ENCODE data around the gene TMEM184A. TPM values are rescaled to one million over a fixed set of nuclear protein-coding genes. Genes with fewer than 3 reads are reported as not detected.

TMEM184A gene
- total and polyA plus RNA-seq, 2 of the 13 experiments (the other 11 are each of a cell fraction or from before 2014, with no cell fraction given), result 9.5 to 20.4 TPM

- TF ChIP-seq ZNF432 (CRISPR knock-in tag; IDR thresholded peaks at IDR 0.05; ENCODE audit: borderline replicate concordance), result no peak
- TF ChIP-seq, protein P1, sequence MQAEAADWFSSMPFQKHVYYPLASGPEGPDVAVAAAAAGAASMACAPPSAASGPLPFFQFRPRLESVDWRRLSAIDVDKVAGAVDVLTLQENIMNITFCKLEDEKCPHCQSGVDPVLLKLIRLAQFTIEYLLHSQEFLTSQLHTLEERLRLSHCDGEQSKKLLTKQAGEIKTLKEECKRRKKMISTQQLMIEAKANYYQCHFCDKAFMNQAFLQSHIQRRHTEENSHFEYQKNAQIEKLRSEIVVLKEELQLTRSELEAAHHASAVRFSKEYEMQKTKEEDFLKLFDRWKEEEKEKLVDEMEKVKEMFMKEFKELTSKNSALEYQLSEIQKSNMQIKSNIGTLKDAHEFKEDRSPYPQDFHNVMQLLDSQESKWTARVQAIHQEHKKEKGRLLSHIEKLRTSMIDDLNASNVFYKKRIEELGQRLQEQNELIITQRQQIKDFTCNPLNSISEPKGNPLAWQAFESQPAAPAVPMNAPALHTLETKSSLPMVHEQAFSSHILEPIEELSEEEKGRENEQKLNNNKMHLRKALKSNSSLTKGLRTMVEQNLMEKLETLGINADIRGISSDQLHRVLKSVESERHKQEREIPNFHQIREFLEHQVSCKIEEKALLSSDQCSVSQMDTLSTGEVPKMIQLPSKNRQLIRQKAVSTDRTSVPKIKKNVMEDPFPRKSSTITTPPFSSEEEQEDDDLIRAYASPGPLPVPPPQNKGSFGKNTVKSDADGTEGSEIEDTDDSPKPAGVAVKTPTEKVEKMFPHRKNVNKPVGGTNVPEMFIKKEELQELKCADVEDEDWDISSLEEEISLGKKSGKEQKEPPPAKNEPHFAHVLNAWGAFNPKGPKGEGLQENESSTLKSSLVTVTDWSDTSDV (CRISPR knock-in tag; IDR thresholded peaks at IDR 0.05), result no peak
- no peak for TF ChIP-seq ZNF75D (CRISPR knock-in tag; IDR thresholded peaks at IDR 0.05; ENCODE audit: borderline replicate concordance)
- no peak for TF ChIP-seq ZNF550 (CRISPR knock-in tag; IDR thresholded peaks at IDR 0.05; ENCODE audit: borderline replicate concordance)
- TF ChIP-seq MAX (IDR thresholded peaks at IDR 0.05), result no peak
- TF ChIP-seq KLF12 (CRISPR knock-in tag; IDR thresholded peaks at IDR 0.05; ENCODE audit: borderline replicate concordance), result no peak
- TF ChIP-seq ZC3H4 (CRISPR knock-in tag; IDR thresholded peaks at IDR 0.05; ENCODE audit: borderline replicate concordance), result no peak
- no peak for TF ChIP-seq ATM (IDR thresholded peaks at IDR 0.05; ENCODE audit: borderline replicate concordance)
- no peak for TF ChIP-seq SCMH1 (CRISPR knock-in tag; IDR thresholded peaks at IDR 0.05; ENCODE audit: borderline replicate concordance)
- no peak for TF ChIP-seq BATF2 (CRISPR knock-in tag; IDR thresholded peaks at IDR 0.05)
- no peak for TF ChIP-seq ZNF546 (CRISPR knock-in tag; conservative IDR thresholded peaks at IDR 0.05)
- 0 out of 2 replicates have a peak, but pooled peaks have one; percentile 32 for TF ChIP-seq MAZ (IDR thresholded peaks at IDR 0.05; ENCODE audit: borderline replicate concordance, low read depth, low read length)
- no peak for TF ChIP-seq MAZ (CRISPR knock-in tag; IDR thresholded peaks at IDR 0.05; ENCODE audit: low read depth)
- peak; percentile 4; the same call in 1 of the 2 replicates for TF ChIP-seq SMC3 (IDR thresholded peaks at IDR 0.05; ENCODE audit: low read length)
- no peak for TF ChIP-seq CEBPG (CRISPR knock-in tag; IDR thresholded peaks at IDR 0.05)
- TF ChIP-seq ZNF430 (CRISPR knock-in tag; IDR thresholded peaks at IDR 0.05), result no peak
- no peak for TF ChIP-seq ZBTB1 (CRISPR knock-in tag; IDR thresholded peaks at IDR 0.05; ENCODE audit: borderline replicate concordance)
- no peak for TF ChIP-seq ZNF274 (CRISPR knock-in tag; IDR thresholded peaks at IDR 0.05)
- no peak for TF ChIP-seq ZNF3 (CRISPR knock-in tag; IDR thresholded peaks at IDR 0.05)
- TF ChIP-seq TCF12 (IDR thresholded peaks at IDR 0.05), result no peak
- no peak for TF ChIP-seq TCF12 (CRISPR knock-in tag; IDR thresholded peaks at IDR 0.05)
- no peak for TF ChIP-seq ZKSCAN8 (CRISPR knock-in tag; IDR thresholded peaks at IDR 0.05; ENCODE audit: borderline replicate concordance)
- no peak for TF ChIP-seq PAX8 (CRISPR knock-in tag; IDR thresholded peaks at IDR 0.05; ENCODE audit: borderline replicate concordance)
- no peak for TF ChIP-seq ZNF761 (CRISPR knock-in tag; conservative IDR thresholded peaks at IDR 0.05)
These were observed 23.7 kb upstream of the TMEM184A start (continued) for GRCh38 chr7:1579481-1580421.

Measured in HepG2 (cell line).